GM11168 (cell line): Measurements from ENCODE around the gene CROCC2.
"Not testable (repeated sequence)": the region's sequence is repeated elsewhere in the genome, so short reads cannot be mapped to it uniquely, and the experiment has no call there.

Source experiments
- in situ Hi-C: fragments of 300-500 bp; cut with MboI; formaldehyde crosslinking; loops from one replicate; pipeline ENCODE4 v1.12.0; 2022; ENCODE audit warnings: low sequenced_read_pairs; ENCODE audit not compliant: unreplicated experiment

Gene CROCC2

DNA sequence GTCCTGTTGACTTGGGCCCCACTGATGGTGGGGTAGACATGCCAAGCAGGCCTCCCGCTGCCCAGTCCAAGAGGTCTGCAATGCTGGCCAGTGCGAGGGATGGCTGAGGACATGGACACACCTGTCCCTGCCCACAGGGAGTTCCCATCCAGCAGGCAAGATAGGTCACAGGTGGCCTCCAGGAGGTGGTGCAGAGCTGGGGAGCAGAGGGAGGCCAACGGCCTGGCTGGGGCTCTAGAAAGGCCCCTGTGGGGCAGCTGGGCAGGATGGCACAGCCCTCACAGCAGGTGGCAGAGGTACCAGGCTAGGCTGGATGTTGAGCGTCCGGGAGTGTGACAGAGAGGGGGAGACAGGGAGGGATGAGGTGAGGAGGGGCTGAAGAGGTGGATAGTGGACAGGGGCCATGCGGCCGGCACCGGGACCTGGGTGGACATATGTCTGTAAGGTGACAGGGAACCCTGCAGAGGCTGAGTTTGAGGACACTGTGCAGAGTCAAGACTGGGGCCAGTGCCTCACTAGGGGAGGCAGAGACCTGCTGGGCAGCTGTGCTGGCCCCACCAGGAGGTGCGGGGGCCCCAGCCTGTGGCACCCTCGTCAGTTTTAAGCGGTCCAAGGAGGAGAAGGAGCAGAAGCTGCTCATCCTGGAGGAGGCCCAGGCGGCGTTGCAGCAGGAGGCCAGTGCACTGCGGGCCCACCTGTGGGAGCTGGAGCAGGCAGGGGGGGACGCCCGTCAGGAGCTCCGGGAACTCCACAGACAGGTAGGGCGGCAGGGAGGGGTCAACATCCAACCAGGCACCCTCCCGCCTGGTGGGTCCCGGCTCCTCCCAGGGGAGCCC lies 58.0 kb downstream of the CROCC2 start:
- in situ Hi-C loops = no loop called here

DNA sequence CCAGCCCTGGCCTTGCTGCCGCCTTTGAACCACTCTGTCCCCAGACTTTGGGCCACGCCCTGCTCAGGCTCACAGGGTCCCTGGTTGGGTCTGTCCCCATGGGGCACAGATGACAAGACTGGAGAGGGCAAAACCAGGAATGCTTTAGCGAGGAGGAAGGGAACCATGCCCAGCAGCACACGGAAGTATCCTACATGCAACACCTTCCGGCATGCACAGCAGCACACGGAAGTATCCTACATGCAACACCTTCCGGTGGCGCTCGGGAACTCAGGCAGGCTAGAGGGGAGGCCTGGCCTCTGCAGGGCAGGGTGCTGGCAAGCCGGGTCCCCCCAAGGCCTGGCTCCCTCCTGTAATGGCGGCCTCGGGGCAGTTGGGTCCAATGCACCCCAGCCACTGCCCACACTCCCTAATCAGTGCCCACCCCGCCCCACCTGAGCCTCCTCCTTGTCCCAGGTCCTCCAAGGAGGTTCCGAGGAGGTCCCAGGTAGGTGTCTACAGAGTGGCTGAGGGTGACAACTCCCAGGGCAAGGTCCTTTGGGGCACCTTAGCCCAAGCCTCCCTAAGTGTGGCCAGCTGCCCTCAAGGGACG lies 58.7 kb downstream of the CROCC2 start:
- in situ Hi-C loops = no loop called here

DNA sequence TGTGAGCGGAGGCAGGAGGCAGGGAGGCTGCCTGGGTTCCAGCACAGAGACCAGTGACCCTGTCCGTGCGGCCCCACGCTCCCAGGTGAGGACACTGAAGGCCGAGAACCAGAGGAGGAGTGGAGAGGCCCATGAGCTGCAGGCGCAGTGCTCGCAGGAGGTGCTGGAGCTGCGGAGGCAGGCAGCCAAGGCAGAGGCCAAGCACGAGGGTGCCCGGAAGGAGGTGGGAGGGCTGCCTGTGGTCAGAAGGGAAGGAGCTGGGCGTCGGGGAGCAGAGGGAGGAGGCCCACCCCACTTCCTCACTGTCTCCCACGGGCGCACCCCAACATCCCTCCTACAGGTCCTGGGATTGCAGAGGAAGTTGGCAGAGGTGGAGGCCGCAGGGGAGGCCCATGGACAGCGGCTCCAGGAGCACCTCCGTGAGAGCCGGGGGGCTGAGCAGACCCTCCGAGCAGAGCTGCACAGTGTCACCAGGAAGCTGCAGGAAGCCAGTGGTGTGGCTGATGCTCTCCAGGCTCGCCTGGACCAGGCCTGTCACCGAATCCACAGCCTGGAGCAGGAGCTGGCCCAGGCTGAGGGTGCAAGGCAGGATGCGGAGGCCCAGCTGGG lies 59.3 kb downstream of the CROCC2 start:
- in situ Hi-C loops = no loop called here

DNA sequence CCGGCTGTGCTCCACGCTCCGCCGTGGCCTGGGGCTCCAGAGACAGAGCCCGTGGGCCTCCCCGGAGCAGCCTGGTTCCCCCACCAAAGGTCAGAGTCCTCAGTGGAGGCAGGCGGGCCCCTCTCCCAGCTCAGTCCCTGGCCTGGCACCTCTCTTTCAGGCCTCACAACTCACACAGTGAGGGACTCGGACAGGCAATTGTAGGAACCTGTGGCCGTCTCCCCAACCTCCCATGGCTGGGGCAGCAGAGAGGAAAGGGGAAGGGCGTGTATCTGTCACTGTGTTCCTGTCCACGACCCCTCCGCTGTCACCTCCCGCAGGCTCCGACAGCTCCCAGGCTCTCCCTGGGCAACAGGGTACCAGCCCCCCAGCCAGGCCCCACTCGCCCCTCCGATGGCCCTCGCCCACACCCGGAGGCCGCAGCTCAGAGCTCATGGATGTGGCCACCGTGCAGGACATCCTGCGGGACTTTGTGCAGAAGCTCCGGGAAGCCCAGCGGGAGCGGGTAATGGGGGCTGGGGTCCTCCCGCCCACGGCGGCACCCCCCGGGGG lies 59.8 kb downstream of the CROCC2 start:
- in situ Hi-C loops = no loop called here

DNA sequence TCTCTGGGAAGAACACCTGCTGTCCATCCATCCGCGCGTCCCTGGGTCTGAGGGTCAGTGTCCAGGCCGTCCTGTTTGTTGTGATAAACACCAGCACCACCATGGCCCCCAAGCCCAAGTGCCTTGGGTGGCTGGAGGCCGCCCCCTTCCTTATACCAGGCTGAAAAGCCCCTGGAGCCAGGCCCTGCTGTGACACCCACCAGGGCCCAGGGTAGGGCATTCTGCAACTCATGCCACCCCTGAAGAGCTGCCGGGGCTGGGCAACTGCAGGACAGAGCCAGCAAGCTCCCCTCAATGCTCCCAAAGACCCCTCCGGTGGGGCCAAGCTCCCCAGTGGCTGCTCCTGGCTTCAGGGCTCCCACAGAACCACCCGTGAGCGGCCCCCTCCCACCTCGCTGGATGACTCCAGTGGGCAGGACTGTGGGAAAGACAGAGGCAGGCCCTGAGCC lies 60.3 kb downstream of the CROCC2 start:
- in situ Hi-C loops = no loop called here

DNA sequence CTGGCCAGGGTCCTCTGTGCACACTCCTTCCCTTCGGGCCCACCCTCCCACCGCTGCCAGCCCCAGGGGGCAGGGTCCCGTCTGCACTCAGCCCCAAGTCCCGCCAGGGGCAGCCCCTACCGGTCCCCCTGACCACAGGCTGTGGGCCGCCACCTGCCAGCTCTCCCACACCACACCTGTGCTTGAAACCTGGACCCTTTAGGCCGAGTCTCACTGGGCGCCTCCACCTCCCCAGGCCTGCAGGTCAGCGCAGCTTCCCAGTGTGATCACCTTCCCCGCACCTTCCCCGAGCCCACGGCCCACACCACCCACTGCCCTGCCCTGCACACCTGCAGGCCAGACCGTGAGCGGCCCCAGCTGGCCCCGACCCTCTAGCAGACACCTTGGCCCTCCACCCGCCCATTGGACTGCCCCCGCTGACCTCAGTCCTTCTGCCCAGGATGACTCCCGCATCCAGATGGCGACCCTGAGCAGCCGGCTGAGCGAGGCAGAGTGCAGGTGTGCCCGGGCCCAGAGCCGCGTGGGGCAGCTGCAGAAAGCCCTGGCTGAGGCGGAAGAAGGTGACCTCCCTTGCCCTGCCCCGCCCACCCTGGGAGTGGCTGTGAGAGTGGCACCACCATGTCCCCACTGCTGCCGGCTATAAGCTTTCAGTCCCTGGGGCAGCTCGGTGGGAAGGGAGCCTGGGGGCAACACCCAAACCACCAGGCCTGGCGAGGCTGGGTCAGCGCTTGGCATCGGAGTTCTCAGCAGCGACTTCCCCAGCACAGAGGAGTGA lies 61.0 kb downstream of the CROCC2 start:
- in situ Hi-C loops = no loop called here

DNA sequence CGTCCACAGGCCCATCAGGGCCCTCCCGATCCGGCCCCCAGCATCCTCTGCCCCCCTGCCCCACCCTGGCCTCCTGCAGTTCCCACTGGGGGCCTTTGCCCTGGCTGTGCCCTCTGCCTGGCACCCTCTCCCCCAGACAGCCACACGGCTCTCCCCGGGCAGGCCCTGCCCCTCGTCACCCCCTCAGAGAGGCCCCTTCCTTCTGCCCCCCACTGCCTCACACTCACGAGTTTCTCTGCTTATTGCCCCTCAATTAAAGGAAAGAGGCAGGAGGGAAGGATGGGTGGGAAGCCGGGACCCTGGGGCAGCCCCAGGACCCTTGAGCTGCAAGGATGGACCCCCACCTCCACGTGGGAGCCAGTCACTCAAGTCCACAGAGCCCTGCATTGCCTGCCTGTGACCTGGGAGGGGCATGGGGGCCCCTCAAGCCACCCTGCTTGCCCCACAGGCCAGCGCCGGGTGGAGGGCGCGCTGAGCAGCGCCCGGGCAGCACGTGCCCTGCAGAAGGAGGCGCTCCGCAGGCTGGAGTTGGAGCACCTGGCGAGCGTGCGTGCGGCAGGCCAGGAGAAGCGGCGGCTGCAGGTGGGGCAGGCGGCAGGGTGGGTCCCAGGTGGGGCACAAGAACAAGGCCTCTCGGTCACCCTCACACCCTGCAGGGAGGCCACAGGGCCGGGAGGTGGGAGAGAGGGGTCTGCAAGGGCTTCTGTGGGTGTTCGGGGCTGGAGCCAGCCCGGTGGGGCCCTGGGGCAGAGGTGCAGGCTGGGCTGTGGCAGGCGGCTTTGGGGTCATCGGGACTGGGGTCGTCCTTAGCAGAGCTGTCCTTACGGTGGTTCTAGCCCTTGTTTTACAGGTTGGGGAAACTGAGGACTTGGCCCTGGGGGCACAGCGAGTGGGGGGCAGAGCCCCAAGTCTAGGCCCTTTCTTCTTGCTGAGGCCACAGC lies 61.8 kb downstream of the CROCC2 start:
- in situ Hi-C loops = no loop called here

DNA sequence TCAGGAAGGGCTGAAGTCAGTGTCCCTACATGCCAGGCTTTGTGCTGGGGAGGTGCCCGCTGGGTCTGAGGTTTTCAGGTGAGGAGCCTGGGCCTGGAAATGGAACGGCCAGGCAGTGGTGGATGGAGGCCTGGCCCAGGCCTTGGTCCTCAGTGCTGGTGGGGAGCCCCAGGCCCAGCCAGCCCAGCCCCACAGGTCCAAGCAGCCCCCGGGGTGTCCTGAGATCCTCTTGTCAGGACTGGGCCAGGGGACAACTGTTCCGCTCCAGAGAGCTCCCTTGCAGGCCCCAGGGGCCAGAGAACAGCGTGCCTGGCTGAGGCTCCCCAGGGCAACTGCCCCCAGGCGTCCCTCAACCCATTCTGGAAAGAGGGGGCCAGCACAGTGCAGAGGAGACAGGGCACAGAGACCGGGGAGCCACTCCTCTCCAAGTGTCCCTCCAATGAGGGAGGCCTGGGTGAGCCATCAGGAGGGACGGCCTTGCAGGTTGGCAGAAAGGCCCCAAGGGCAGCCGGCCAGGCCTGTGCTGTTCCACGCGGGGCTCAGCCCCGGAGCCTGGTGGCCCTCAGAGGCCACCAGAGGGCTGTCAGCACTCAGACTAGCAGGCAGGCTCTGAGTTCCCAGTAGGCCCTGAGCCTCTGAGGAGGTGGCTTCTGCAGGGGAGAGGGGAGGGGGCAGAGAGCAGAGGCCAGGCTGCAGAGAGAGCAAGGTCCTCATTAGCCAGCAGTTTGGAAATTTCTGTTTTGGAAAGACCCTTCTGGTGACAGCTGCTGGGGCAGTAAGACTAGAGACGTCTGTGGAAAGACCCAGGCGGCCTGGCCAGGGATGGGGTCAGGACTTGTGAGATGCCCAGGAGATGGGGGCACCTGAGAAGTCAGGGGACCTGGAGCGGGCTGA lies 62.8 kb downstream of the CROCC2 start:
- in situ Hi-C loops = no loop called here

DNA sequence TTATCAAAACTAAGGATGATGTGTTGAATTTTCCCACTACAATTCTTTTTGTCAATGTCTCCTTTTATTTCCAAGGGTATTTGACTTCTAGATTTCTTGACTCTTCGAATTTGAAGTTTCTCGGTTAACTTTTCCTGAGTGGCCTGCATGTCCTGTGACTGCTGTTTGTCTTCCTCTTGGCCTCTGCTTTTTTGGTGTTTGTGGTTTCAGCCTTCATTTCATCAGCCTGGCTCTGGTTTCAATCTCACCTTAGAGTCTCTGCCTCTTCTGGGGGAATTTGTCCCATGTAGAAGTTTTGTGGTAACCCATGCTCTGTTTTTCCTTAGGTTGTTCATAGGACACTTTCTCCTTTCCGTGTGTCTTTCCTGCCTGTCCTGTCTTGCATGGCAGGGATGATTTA lies 64.0 kb downstream of the CROCC2 start:
- in situ Hi-C loops = no loop called here

DNA sequence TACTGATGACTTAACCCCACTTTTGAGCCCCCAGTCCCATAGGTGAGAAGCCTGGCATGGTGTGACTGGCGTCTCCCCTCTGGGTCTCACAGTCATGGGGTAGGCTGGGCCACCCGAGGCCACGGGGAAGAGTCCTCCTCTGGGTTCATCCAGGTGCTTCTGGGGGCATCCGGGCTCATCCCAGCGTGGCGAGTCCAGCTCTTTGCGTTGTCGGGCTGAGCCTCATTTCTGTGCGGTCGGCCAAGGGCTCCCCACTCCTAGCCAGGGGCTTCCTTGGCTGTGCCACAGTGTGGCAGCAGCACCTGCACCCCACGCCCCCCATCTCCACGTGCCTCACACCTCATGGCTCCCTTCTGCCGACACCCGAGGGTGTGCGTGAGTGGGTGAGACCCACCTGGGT lies 64.7 kb downstream of the CROCC2 start:
- in situ Hi-C loops = no loop called here

DNA sequence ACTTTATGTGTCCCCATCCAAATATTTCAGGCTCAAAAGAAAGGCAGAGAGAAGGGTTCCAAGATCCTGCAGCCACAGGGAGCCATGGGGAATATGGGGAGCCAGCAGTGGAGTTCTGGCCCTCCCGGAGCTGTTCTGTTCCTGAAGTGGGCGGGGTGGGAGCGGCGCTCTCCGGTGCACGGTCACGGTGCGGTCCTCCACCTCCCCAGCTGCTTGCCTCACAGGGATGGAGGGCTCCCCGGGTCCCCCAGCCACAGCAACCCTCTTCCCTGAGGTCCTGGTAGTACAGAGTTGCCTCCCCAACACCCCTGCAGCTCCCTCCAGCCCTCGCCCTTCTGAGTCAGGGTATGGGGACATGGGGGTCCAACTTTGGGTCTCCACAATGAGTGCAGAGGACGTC lies 66.1 kb downstream of the CROCC2 start:
- in situ Hi-C loops = no loop called here

DNA sequence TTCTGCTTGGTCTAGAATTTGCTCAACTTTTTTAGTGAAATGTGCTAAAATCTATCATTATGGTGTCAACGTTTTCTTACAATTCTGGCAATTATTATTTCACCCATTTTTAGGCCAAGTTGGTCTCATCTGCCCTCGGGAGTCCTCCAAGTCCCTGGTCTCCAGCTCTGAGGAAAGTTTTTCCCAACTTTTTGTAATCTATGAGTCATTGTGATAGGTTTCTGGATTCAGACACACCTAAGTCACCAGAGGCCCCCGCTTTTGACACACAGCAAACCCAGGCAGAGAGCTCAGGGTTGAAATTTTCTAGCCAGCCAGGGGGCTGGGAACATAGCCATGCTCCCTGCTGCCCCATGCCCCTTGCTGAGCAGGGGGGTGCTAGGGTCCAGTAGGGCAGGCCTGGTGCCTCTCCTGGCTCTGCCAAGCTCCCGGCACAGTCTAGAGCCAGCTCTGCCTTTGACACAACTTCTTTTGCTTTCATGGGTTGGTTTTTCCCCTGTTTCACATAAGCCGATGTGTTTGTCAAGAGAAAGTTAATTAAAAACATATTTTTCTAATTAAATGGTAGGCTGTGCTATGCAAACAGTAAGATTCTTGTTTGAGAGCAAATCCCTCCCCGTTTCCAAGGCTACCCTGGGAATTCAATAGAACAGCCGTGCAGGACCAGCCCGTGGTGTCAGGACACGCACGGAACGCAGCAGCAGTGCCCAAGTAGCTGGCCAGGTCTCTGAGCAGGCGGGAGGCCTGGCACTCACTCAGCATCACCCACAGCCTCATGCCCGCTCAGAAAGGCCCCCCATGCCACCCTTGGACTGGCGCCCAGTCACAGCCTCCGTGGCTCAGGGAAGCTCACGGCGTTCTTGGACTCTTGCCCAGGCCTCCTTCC lies 66.7 kb downstream of the CROCC2 start:
- in situ Hi-C loops = no loop called here

DNA sequence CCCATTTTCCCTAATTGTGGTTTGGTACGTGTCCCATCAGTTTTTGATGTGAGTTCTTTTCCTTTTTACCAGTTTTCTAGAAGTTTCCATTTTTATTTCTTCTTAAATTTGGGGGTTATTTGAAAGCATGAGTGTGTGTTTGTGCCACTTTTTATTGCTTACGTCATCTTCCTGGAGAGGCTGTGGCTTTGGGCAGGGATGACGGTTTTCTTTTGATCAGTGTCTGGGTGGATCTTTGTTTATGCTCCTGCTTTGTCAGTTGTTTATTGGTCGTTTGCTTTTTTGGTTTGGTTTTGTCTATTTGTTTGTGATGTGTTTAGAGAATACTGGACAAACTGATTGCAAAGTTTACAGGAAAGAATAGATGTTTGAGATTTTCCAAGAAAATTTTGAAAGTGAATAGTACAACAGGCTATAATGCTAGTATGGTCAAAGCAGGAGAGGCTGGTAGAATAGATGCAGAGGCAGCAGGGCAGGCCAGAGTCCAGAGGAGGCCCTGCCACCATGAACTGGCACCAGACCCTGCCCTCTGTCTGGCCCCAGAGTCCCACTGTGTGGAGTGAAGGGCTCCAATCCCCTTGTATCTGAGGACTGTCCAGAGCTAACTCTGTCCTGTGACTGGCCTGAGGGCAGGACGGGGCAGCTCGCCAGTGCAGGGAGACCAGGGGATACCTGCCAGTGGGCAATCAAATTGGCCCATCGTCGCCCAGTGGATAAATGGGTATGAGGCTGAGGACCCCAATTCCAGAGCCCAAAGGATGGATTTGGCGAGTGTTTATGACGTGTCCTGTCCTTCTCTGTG lies 68.8 kb downstream of the CROCC2 start:
- in situ Hi-C loops = no loop called here

DNA sequence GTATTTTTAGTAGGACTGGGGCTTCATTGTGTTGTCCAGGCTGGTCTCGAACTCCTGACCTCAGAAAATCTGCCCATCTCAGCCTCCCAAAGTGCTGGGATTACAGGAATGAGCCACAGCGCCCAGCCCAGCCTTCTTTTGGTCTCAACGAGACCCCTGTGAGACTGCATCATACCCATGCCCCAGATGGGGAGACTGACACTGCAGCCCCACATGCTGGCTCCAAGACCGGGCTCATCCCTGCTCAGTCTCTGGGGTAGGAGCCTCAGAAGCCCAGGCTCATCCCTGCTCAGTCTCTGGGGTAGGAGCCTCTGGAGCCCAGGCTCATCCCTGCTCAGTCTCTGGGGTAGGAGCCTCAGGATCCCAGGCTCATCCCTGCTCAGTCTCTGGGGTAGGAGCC lies 69.8 kb downstream of the CROCC2 start:
- in situ Hi-C loops = not testable (repeated sequence)

DNA sequence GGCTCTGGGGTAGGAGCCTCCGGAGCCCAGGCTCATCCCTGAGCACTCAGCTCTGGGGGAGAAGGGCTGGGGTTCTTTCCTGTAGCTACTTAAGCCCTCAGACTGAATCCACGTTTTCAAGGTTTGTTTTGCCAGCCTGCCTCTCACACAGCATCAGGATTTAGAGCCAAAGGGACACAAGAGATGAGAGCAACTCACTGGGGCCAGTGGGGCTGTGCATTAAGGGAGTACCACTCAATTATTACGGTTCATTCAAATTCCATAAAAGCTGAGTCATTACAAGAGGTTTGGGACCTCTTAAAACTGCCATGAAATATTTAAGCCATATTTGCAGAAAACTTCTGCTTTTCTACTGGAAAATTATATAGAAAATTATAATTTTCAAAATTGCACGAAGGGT lies 75.1 kb downstream of the CROCC2 start:
- in situ Hi-C loops = no loop called here

DNA sequence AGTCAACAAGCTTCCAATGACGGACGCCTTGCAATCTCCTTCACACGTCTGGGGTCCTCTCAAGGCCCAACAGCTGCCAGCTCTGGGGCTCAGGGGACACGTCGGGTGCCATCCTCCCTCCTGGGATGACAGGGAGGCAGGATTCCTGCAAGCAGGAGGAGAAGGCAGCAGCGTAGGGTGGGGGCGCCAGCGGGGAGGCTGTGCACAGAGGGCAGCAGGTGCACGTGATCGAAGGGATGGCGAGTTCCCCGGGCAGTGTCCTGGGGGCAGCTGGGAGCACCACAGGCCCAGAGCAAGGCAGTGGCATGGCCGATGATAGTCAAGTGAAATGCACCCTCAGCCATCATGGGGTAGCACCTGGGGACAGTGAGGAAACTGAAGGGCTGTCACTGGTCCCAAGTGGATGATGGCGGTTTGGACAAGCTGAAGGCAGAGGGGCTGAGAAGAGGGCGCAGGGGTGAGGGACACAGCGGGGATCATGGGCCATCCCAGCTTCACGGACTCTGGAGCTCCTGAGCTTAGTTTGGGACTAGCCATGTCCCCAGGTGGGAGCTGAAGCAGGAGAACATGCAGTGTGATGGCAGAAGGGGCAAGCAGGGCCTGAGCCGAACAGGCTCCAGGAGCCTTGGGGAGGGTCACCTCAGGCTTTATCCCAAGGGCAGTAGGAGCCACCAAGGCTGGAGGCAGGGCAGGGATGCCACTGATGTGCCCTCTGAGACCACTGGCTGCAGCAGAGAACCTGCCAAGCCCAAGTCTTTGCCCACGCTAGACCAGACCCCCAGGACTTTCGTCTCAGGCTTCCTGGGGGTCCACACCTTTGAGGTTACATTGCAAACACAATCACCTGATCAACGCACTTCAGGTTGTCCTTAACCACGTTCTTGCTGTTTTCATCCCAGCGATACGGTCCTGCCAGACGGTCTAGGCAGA lies 76.0 kb downstream of the CROCC2 start:
- in situ Hi-C loops = no loop called here
